Measurements from ENCODE around the gene SP6.

SP6 gene

DNA sequence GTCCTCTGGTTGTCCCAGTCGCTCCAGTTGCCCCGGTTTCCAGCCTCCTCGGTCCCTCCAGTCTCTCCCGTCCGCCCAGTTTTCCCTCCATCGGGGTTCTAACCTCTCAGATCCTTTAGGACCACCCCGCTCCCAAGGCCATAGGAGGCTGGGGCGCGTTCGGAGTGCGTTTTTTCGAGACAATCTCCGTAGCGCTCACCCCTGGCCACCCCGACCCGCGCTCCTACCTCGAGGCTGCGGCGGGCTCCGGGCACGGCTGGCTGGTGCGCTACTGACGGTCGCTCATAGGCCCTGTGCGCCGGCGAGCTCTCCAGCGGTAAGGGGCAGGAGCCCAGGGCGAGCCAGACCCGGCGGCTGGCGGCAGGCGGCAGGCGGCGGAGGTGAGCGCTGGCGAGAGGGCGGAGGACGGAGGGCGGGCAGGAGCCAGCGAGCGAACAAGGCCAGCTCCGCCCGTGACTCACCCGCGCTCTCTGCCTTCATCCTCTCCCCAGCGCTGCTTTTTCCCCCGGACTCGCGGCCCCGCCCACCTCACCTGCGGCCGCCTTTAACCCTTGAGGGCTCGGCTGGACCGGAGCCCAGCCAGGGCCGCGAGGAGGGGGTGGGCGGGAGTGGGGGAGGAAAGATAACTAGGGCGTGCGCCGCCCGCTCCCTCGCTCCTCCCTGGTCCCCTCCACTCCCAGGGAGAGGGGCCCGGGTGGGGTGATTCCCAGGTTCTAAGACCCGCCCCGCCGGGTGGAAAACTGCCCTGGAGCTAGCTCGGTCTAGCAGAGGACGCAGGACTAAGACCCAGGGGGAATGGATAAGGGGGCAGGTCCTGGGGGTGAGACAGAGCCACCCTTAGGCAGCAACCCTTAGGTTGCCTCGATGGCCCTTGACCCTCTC is at the start of gene SP6:
Gene SP6 (minus strand): TSS at position 472 of the 882 bp plus-strand sequence. CDS start 2,734 bp downstream, outside the sequence.
- Histone ChIP-seq H3K27me3 (ENCODE audit: insufficient read depth, insufficient read length) (peaks cover 69% of the 10 kb centered on the region), H3K36me3 (ENCODE audit: insufficient read depth, insufficient read length, low read length) (peaks cover 6% of the 10 kb centered on the region), H3K4me3 (ENCODE audit: insufficient read length, low read depth) (peak within 1 kb of the TSS; percentile 49), H3K4me1 (ENCODE audit: insufficient read depth, insufficient read length) (peaks cover 15% of the 10 kb centered on the region), H3K9ac (ENCODE audit: insufficient read length, low read depth) (peak within 1 kb of the TSS; percentile 81), H3K9me3 (ENCODE audit: insufficient read depth, low read length) (no peaks in the 10 kb centered on the region)
- peak; percentile 50 for DNase-seq (ENCODE audit: low read depth, low spot score)
- TF ChIP-seq ZNF274 (IDR thresholded peaks at IDR 0.05; ENCODE audit: low read depth, low read length) (no peak), SUZ12 (IDR thresholded peaks at IDR 0.05; ENCODE audit: extremely low read depth, insufficient read depth, insufficient read length) (no peak), YY1 (IDR thresholded peaks at IDR 0.05; ENCODE audit: insufficient read depth, insufficient read length) (no peak)

DNA sequence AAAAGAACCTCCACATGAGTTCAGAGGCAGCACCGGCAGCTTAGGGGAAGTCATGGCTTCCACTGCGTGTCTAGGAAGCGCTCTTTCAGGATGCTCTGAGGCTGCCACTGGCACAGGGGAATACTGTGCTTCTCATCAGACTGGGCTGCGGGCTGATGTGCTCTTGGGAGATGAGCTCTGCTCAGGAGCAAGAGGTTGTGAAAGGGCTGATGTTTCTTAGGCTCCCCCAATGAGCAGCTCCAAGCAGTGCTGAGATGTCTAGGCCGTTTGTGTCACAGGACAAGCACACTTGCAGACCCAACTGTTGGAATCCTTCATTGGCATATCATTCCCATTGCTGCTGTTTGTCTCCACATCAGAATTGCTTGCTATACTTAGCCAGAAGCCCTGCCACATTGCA is 48.7 kb upstream of the SP6 start:
- no peak for TF ChIP-seq ZNF274 (IDR thresholded peaks at IDR 0.05; ENCODE audit: low read depth, low read length)
- TF ChIP-seq SUZ12 (IDR thresholded peaks at IDR 0.05; ENCODE audit: extremely low read depth, insufficient read depth, insufficient read length): no peak
- no peak for TF ChIP-seq YY1 (IDR thresholded peaks at IDR 0.05; ENCODE audit: insufficient read depth, insufficient read length)
- DNase-seq (ENCODE audit: low read depth, low spot score): no peak
- Histone ChIP-seq H3K27me3 (ENCODE audit: insufficient read depth, insufficient read length) (no peaks in the 10 kb centered on the region), H3K4me3 (ENCODE audit: insufficient read length, low read depth) (no peak overlapping the region), H3K36me3 (ENCODE audit: insufficient read depth, insufficient read length, low read length) (peaks cover 18% of the 10 kb centered on the region), H3K9me3 (ENCODE audit: insufficient read depth, low read length) (no peaks in the 10 kb centered on the region), H3K4me1 (ENCODE audit: insufficient read depth, insufficient read length) (peaks cover 3% of the 10 kb centered on the region), H3K9ac (ENCODE audit: insufficient read length, low read depth) (no peak overlapping the region)

DNA sequence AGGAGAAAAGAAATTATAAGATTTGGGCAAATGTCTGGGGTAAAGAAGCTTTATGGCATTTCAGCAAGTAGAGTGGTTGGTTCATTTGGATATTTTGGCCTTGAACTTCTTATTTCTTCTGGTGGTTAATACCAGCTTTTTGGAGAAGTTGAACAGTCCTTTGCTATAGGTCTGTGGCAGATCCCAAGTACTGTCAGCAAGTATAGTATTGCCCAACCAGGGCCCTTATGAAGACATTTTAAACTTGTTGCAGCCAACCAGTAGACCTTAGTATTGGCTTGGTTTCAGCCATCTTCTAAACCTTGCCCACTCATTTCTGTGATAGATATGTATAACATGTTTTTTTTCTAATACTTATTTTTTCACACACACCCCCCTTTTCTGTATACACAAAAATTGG is 47.3 kb upstream of the SP6 start:
- peaks cover 3% of the 10 kb centered on the region for H3K4me1 ChIP-seq (ENCODE audit: insufficient read depth, insufficient read length)
- no peak overlapping the region for H3K4me3 ChIP-seq (ENCODE audit: insufficient read length, low read depth)
- TF ChIP-seq SUZ12 (IDR thresholded peaks at IDR 0.05; ENCODE audit: extremely low read depth, insufficient read depth, insufficient read length) (no peak), ZNF274 (IDR thresholded peaks at IDR 0.05; ENCODE audit: low read depth, low read length) (no peak), YY1 (IDR thresholded peaks at IDR 0.05; ENCODE audit: insufficient read depth, insufficient read length) (no peak)
- DNase-seq (ENCODE audit: low read depth, low spot score): no peak
- no peaks in the 10 kb centered on the region for H3K9me3 ChIP-seq (ENCODE audit: insufficient read depth, low read length)
- peaks cover 18% of the 10 kb centered on the region for H3K36me3 ChIP-seq (ENCODE audit: insufficient read depth, insufficient read length, low read length)
- no peak overlapping the region for H3K9ac ChIP-seq (ENCODE audit: insufficient read length, low read depth)
- H3K27me3 ChIP-seq (ENCODE audit: insufficient read depth, insufficient read length): no peaks in the 10 kb centered on the region

DNA sequence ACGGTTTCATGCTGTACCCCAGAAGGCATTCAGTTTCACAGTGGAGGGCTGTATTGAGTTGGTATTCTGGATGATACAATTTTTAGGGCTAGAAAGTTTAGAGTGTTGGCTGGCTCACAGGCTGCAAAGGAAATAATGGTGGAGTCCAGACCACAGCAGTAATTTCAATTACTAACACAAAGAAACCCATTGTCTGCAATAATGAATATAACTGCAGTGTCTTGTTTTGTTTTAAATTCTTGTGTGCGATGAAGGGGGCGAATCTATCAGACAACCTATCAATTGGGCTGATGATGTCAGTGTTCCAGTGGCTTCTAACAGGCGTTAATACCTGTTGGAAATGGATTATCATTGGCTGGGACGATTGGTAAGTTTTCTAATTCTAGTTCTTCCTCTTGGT is 46.6 kb upstream of the SP6 start:
- no peaks in the 10 kb centered on the region for H3K27me3 ChIP-seq (ENCODE audit: insufficient read depth, insufficient read length)
- no peak for DNase-seq (ENCODE audit: low read depth, low spot score)
- H3K4me3 ChIP-seq (ENCODE audit: insufficient read length, low read depth): peak overlapping the region; percentile 95
- peaks cover 18% of the 10 kb centered on the region for H3K36me3 ChIP-seq (ENCODE audit: insufficient read depth, insufficient read length, low read length)
- no peaks in the 10 kb centered on the region for H3K9me3 ChIP-seq (ENCODE audit: insufficient read depth, low read length)
- TF ChIP-seq SUZ12 (IDR thresholded peaks at IDR 0.05; ENCODE audit: extremely low read depth, insufficient read depth, insufficient read length) (no peak), YY1 (IDR thresholded peaks at IDR 0.05; ENCODE audit: insufficient read depth, insufficient read length) (no peak), ZNF274 (IDR thresholded peaks at IDR 0.05; ENCODE audit: low read depth, low read length) (no peak)
- peaks cover 3% of the 10 kb centered on the region for H3K4me1 ChIP-seq (ENCODE audit: insufficient read depth, insufficient read length)
- H3K9ac ChIP-seq (ENCODE audit: insufficient read length, low read depth): peak overlapping the region; percentile 97

DNA sequence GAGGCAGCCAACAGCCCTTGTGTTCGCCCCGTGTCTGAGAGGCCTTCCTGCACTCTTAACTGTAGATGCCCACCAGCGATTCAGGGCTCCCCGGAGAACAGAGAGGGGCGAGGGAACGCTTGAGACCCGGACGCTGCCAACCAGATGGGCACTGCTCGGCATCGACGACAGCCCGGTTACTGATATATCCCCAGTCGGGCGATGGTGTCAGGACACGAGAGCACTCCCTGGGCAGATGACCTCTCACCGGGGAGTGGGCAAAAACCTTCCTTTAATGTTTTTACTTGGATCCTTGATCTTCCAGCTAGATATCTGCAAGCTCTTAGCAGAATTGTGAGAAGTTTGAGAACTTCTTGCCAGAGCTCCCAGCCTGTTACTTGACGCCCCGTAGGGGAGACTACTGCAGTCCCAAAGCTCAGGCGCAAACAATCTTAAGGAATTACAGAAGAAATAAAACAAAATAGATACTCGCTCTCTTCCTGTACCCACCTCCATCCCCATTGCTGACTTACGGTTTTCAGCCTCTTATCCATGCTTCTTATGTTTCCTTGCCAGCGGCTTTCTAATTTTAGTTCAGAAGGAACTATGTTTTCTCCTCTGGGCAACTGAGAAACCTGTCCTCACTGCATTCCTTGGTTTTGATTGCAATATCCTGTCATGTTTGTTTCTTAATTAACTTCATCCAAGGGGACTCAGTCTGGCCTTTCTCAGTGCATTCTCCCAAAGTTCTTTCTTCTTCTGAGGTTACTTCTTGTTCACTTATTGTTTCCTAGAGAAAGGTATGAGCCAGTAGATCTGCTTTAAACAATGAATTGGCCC is 45.9 kb upstream of the SP6 start:
- no peak for TF ChIP-seq YY1 (IDR thresholded peaks at IDR 0.05; ENCODE audit: insufficient read depth, insufficient read length)
- TF ChIP-seq SUZ12 (IDR thresholded peaks at IDR 0.05; ENCODE audit: extremely low read depth, insufficient read depth, insufficient read length): no peak
- TF ChIP-seq ZNF274 (IDR thresholded peaks at IDR 0.05; ENCODE audit: low read depth, low read length): no peak
- peaks cover 3% of the 10 kb centered on the region for H3K4me1 ChIP-seq (ENCODE audit: insufficient read depth, insufficient read length)
- DNase-seq (ENCODE audit: low read depth, low spot score): no peak
- peaks cover 18% of the 10 kb centered on the region for H3K36me3 ChIP-seq (ENCODE audit: insufficient read depth, insufficient read length, low read length)
- peak overlapping the region; percentile 95 for H3K4me3 ChIP-seq (ENCODE audit: insufficient read length, low read depth)
- peak overlapping the region; percentile 97 for H3K9ac ChIP-seq (ENCODE audit: insufficient read length, low read depth)
- no peaks in the 10 kb centered on the region for H3K9me3 ChIP-seq (ENCODE audit: insufficient read depth, low read length)
- no peaks in the 10 kb centered on the region for H3K27me3 ChIP-seq (ENCODE audit: insufficient read depth, insufficient read length)

DNA sequence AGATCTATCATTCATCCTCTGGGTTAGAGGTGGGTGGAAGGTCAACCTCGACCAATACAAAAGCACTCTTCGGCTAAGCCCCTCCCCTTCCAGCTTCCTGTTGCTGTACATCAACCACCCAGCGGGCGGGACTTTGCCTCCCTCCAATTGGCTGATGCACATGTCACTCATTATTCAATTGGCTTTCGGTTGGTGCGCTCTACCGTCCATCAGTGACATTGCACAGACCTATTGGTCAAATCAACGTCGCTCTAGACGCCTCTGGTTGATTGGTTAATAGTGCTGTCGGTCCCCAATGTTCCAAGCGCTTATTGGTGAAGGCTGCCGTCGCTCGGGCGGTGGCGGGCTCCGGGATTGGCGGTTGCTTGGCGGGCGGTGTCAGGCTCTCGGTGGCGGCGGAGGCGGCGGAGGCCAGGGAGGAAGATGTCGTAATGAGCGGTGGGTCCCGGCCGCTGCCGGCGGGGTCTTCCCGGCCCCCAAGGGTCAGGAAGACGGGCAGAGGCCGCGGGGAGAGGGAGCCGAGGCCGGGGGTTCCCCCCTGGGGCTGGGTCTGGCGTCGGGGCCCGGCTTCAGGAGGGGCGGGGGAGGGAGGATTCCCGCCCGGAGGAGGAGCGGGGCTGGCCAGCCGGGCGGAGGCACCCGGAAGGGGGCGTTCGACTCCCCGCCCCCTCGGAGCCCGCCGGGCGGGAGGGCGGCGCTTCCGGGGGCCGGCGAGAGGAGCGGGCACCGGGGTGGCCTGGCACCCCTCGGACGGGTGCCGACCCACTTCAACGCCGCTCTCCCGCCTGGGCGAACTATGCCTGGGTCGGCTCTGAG is 45.1 kb upstream of the SP6 start, which contains the start of gene SP2:
Gene SP2 (plus strand): TSS at position 381 of the 816 bp plus-strand sequence. CDS start 51 bp downstream, at position 432.
- Histone ChIP-seq H3K4me3 (ENCODE audit: insufficient read length, low read depth) (peak within 1 kb of the TSS; percentile 95), H3K9ac (ENCODE audit: insufficient read length, low read depth) (peak within 1 kb of the TSS; percentile 97), H3K36me3 (ENCODE audit: insufficient read depth, insufficient read length, low read length) (peaks cover 18% of the 10 kb centered on the region), H3K27me3 (ENCODE audit: insufficient read depth, insufficient read length) (no peaks in the 10 kb centered on the region), H3K9me3 (ENCODE audit: insufficient read depth, low read length) (no peaks in the 10 kb centered on the region), H3K4me1 (ENCODE audit: insufficient read depth, insufficient read length) (no peaks in the 10 kb centered on the region)
- TF ChIP-seq ZNF274 (IDR thresholded peaks at IDR 0.05; ENCODE audit: low read depth, low read length) (no peak), YY1 (IDR thresholded peaks at IDR 0.05; ENCODE audit: insufficient read depth, insufficient read length) (no peak), SUZ12 (IDR thresholded peaks at IDR 0.05; ENCODE audit: extremely low read depth, insufficient read depth, insufficient read length) (no peak)
- DNase-seq (ENCODE audit: low read depth, low spot score): peak; percentile 100

Measured in NT2/D1 (cell line).